ENCODE data around the gene RHBDD2.
"Not testable (repeated sequence)": the region's sequence is repeated elsewhere in the genome, so short reads cannot be mapped to it uniquely, and the experiment has no call there.

Gene RHBDD2

GRCh38 chr7:75889223-75889825 lies 10.5 kb downstream of the RHBDD2 start:
- DNase-seq: no peak

- no peak for DNase-seq
Observed at GRCh38 chr7:75889826-75890225, 11.0 kb downstream of the RHBDD2 start.

- not testable (repeated sequence) for DNase-seq
Observed at GRCh38 chr7:75891237-75891636, 12.4 kb downstream of the RHBDD2 start.

- no peak for DNase-seq
Observed at GRCh38 chr7:75891815-75892411, 13.1 kb downstream of the RHBDD2 start.

GRCh38 chr7:75892634-75893272 lies 13.9 kb downstream of the RHBDD2 start:
- no peak for DNase-seq

GRCh38 chr7:75896803-75897327 lies 18.0 kb downstream of the RHBDD2 start:
- no peak for DNase-seq

GRCh38 chr7:75900617-75901315 lies 21.9 kb downstream of the RHBDD2 start:
- no peak for DNase-seq

- DNase-seq: no peak
Observed at GRCh38 chr7:75905785-75906604, 27.2 kb downstream of the RHBDD2 start.

GRCh38 chr7:75906991-75907667 lies 28.3 kb downstream of the RHBDD2 start:
- no peak for DNase-seq

GRCh38 chr7:75907668-75908039 lies 28.8 kb downstream of the RHBDD2 start:
- DNase-seq: not testable (repeated sequence)

GRCh38 chr7:75909521-75910132 lies 30.8 kb downstream of the RHBDD2 start:
- DNase-seq: no peak

GRCh38 chr7:75911186-75911585 lies 32.4 kb downstream of the RHBDD2 start:
- not testable (repeated sequence) for DNase-seq

- DNase-seq: no peak
Observed at GRCh38 chr7:75913437-75913836, 34.6 kb downstream of the RHBDD2 start.

GRCh38 chr7:75914169-75914654 lies 35.4 kb downstream of the RHBDD2 start:
- no peak for DNase-seq

GRCh38 chr7:75914655-75915415 lies 36.0 kb downstream of the RHBDD2 start, which contains the start of gene POR:
Gene POR (plus strand): TSS chr7:75915155. CDS start chr7:75954002, 38,847 bp downstream.
- peak; percentile 98 for DNase-seq

- peak; percentile 14 for DNase-seq
Observed at GRCh38 chr7:75915416-75916156, 36.8 kb downstream of the RHBDD2 start.

- no peak for DNase-seq
Observed at GRCh38 chr7:75916259-75916658, 37.4 kb downstream of the RHBDD2 start.

GRCh38 chr7:75916685-75917634 lies 38.1 kb downstream of the RHBDD2 start:
- DNase-seq: no peak

Data from CD4-positive, alpha-beta T cell treated with Interleukin-21 for 1 hour (primary cell).